ENCODE measurements around the gene ASXL3.

GRCh38 chr18:33627114-33627513, 49.1 kb downstream of the ASXL3 start:
- no peak for TF ChIP-seq POLR2A (IDR thresholded peaks at IDR 0.05)
- TF ChIP-seq CTCF (IDR thresholded peaks at IDR 0.05) = no peak
